Progenitor cell of endocrine pancreas (in vitro differentiated cells): ENCODE measurements around the gene VPS13D. TPM values are rescaled to one million over a fixed set of nuclear protein-coding genes. Genes with fewer than 3 reads are reported as not detected.

ENCODE experiments used
- DNase-seq: peaks from one replicate; pipeline ENCODE4 v3.0.0; 2021; ENCODE audit warnings: low spot score; ENCODE audit not compliant: unreplicated experiment
- H3K27ac Mint-ChIP-seq: 2 replicates; pipeline ENCODE4 v1.8.0; 2021; ENCODE audit warnings: mild to moderate bottlenecking, moderate library complexity, mixed read lengths
- H3K27me3 Mint-ChIP-seq: 2 replicates; pipeline ENCODE4 v1.8.0; 2021; ENCODE audit warnings: mixed read lengths
- H3K36me3 Mint-ChIP-seq: 2 replicates; pipeline ENCODE4 v1.8.0; 2022; ENCODE audit warnings: mixed read lengths; ENCODE audit not compliant: insufficient read depth
- H3K4me1 Mint-ChIP-seq: 2 replicates; pipeline ENCODE4 v1.8.0; 2021; ENCODE audit warnings: low read depth, mixed read lengths
- H3K4me3 Mint-ChIP-seq: 2 replicates; pipeline ENCODE4 v1.8.0; 2021; ENCODE audit warnings: low read depth, mild to moderate bottlenecking, moderate library complexity, mixed read lengths
- H3K9me3 Mint-ChIP-seq: 2 replicates; pipeline ENCODE4 v1.8.0; 2021; ENCODE audit warnings: low read depth, mixed read lengths
- CTCF ChIP-seq: fragments of 200-600 bp; sonication (generic); IDR thresholded peaks from one replicate; pipeline ENCODE4 v1.5.0; 2021; ENCODE audit warnings: antibody characterized with exemption, mild to moderate bottlenecking; ENCODE audit not compliant: unreplicated experiment
- total RNA-seq: library from RNA; stranded (reverse); gene quantifications from 2 replicates; pipeline ENCODE4 v1.2.1, GENCODE V29; 2021

The VPS13D gene
- total RNA-seq, 1 donor from 2014 or later = 41.9 TPM

GRCh38 chr1:12380326-12381249, 150.8 kb downstream of the VPS13D start:
- TF ChIP-seq CTCF = no peak
- H3K4me3 Mint-ChIP-seq = peak overlapping the region; percentile 17
- H3K36me3 Mint-ChIP-seq = peaks cover 41% of the 10 kb centered on the region
- H3K4me1 Mint-ChIP-seq = peaks cover 43% of the 10 kb centered on the region
- H3K9me3 Mint-ChIP-seq = peaks cover 5% of the 10 kb centered on the region
- H3K27ac Mint-ChIP-seq = peak overlapping the region; percentile 95
- H3K27me3 Mint-ChIP-seq = no peaks in the 10 kb centered on the region
- DNase-seq = no peak

GRCh38 chr1:12383001-12383400, 153.2 kb downstream of the VPS13D start:
- no peak for TF ChIP-seq CTCF

GRCh38 chr1:12383786-12384185, 154.0 kb downstream of the VPS13D start:
- Mint-ChIP-seq H3K4me1 (peaks cover 36% of the 10 kb centered on the region), H3K27ac (peak overlapping the region; percentile 62), H3K4me3 (no peak overlapping the region), H3K36me3 (peaks cover 61% of the 10 kb centered on the region), H3K9me3 (peaks cover 26% of the 10 kb centered on the region), H3K27me3 (no peaks in the 10 kb centered on the region)
- DNase-seq = no peak
- TF ChIP-seq CTCF = no peak

More at GRCh38 chr1:12383001-12383400, 153.2 kb downstream of the VPS13D start:
- Mint-ChIP-seq H3K4me1 (peaks cover 36% of the 10 kb centered on the region), H3K27me3 (no peaks in the 10 kb centered on the region), H3K9me3 (peaks cover 22% of the 10 kb centered on the region), H3K4me3 (no peak overlapping the region), H3K27ac (peak overlapping the region; percentile 90), H3K36me3 (peaks cover 55% of the 10 kb centered on the region)
- DNase-seq = no peak

GRCh38 chr1:12384836-12385456, 155.1 kb downstream of the VPS13D start:
- H3K36me3 Mint-ChIP-seq = peaks cover 64% of the 10 kb centered on the region
- no peak for DNase-seq
- peaks cover 30% of the 10 kb centered on the region for H3K4me1 Mint-ChIP-seq
- no peaks in the 10 kb centered on the region for H3K27me3 Mint-ChIP-seq
- H3K4me3 Mint-ChIP-seq = no peak overlapping the region
- no peak overlapping the region for H3K27ac Mint-ChIP-seq
- no peak for TF ChIP-seq CTCF
- H3K9me3 Mint-ChIP-seq = peaks cover 31% of the 10 kb centered on the region

GRCh38 chr1:12386130-12386529, 156.3 kb downstream of the VPS13D start:
- DNase-seq = no peak
- H3K9me3 Mint-ChIP-seq = peaks cover 31% of the 10 kb centered on the region
- no peaks in the 10 kb centered on the region for H3K27me3 Mint-ChIP-seq
- no peak overlapping the region for H3K4me3 Mint-ChIP-seq
- peaks cover 20% of the 10 kb centered on the region for H3K4me1 Mint-ChIP-seq
- H3K27ac Mint-ChIP-seq = no peak overlapping the region
- peaks cover 74% of the 10 kb centered on the region for H3K36me3 Mint-ChIP-seq
- TF ChIP-seq CTCF = no peak
